HL-60 (cell line): ENCODE measurements around the gene RBPJL.

Source experiments
- POLR2AphosphoS5 ChIP-seq: IDR thresholded peaks from 2 replicates; pipeline ENCODE4 v1.6.1; 2012; ENCODE audit warnings: low read depth
- TF ChIP-seq, protein P1 (sequence below): IDR thresholded peaks from one replicate; pipeline ENCODE4 v1.5.1; 2011; ENCODE audit warnings: low read length, control low read depth, inconsistent platforms; ENCODE audit not compliant: insufficient read depth

GRCh38 chr20:45263556-45264266 lies 42.9 kb upstream of the RBPJL start:
- TF ChIP-seq POLR2AphosphoS5 = no peak
- TF ChIP-seq, protein P1, sequence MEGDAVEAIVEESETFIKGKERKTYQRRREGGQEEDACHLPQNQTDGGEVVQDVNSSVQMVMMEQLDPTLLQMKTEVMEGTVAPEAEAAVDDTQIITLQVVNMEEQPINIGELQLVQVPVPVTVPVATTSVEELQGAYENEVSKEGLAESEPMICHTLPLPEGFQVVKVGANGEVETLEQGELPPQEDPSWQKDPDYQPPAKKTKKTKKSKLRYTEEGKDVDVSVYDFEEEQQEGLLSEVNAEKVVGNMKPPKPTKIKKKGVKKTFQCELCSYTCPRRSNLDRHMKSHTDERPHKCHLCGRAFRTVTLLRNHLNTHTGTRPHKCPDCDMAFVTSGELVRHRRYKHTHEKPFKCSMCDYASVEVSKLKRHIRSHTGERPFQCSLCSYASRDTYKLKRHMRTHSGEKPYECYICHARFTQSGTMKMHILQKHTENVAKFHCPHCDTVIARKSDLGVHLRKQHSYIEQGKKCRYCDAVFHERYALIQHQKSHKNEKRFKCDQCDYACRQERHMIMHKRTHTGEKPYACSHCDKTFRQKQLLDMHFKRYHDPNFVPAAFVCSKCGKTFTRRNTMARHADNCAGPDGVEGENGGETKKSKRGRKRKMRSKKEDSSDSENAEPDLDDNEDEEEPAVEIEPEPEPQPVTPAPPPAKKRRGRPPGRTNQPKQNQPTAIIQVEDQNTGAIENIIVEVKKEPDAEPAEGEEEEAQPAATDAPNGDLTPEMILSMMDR = no peak
